Glomerular visceral epithelial cell (primary cell): ENCODE data around the gene IGFLR1.

Experiments
- DNase-seq: peaks from one replicate; pipeline ENCODE4 v3.0.0-alpha.2; 2016; ENCODE audit errors: extremely low spot score

IGFLR1 gene

GRCh38 chr19:35742121-35742724 is at the start of gene IGFLR1:
TSS of gene IGFLR1 (minus strand) at chr19:35742452. CDS start at chr19:35741180, 1,272 bp downstream.
- DNase-seq: no peak

DNA sequence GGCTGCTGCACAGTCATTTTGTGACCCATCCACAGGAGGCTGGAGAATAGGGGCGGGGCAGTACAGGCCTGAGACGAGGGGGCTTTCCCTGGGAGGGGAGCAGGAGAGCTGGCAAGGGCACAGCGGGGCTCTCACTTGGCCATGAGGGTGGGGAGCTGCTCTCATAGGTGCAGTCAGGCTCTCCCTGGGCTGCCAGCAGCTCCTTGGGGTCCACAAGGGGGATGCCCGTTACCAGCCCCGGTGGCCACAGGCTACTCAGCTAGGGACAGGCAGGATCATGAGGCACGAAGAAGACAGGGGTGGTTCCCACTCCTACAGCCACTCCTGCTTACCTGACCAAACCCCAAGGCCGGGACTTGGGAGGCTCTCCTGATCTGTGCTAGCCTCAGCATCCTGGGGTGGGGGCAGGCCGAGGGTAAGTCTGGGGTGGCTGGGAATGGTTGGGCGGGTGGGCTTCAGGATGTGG is 49.6 kb upstream of the IGFLR1 start:
- no peak for DNase-seq

DNA sequence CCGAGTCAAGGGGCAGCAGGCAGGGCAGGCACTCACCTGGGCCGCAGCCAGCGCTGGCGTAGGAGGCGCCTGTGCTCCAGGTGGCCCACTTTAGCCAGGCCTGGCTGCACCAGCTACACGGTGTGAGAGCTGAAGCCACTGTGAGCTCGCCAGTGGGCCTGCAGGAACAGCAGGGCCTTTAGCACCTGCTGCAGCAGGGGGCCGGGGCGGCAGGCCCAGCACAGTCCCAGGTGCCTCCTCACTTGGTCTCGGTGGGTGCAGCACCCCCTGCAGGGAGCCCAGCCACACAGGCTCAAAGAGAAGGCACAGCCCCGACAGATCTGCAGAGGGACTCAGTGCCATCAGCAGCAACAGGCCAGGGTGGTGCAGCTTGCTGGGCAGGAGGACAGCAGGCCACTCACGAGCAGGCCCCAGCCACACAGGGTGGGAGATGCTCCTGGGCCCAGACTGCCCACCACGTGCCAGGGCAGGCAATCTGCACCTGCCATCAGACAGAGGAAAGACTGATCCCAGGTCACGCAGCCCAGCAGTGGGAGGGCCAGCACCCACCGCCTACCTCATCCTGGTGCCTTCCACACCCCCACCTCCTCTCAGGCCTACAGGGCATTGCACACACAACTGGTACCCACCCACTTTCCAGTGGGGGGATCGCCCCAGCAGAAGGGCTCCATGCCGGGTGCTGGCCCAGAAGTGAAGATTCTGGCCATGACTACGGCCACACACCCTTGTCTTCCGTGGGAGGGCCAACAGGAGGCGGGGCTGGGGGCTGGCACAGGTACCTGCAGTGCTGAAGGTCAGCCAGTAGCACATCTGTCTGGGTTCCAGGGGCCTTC is 48.9 kb upstream of the IGFLR1 start:
- DNase-seq: no peak

- no peak for DNase-seq
These were observed 48.0 kb upstream of the IGFLR1 start for GRCh38 chr19:35789978-35790944.

DNA sequence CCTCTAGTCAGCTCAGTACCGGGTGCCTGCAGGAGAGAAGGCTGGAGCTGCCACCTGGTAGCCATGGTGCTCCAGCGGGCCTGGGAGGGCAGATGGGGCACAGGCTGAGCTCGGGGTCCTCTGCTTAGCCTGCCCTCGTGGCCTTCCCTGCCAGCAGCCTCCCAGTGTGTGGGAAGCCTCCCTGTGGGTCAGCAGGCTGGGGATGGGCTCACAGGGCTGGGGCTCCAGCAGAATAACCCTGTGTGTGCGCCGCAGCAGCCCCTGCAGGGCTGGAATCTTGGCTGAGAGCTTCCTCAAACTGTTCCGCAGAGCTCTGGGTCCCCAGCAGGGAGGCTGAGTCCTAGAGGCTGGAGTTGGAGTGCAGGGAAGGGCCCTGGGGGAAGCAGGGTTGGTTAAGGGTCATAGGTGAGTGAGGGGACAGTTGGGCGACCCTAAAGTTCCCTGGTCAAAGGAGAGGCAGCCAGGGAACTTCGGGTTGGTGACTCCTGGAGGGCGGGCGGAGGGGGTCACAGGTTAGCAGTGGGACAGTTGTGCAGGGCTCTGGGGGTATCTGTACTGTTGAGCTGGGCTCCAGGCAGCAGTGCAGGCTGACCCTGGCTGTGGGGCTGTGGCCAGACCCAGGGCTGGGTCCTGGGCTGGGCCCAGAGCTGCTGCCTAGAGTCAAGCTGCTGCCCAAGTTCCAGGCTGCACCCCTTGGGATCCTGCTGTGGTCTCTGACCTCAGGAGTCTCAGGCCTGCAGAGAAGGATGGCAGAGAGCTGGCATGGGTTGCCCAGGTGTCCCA is 47.1 kb upstream of the IGFLR1 start:
- DNase-seq: no peak

GRCh38 chr19:35788205-35788960 is 46.1 kb upstream of the IGFLR1 start:
- no peak for DNase-seq

- DNase-seq: no peak
These were observed 45.1 kb upstream of the IGFLR1 start for GRCh38 chr19:35787227-35787799.

DNA sequence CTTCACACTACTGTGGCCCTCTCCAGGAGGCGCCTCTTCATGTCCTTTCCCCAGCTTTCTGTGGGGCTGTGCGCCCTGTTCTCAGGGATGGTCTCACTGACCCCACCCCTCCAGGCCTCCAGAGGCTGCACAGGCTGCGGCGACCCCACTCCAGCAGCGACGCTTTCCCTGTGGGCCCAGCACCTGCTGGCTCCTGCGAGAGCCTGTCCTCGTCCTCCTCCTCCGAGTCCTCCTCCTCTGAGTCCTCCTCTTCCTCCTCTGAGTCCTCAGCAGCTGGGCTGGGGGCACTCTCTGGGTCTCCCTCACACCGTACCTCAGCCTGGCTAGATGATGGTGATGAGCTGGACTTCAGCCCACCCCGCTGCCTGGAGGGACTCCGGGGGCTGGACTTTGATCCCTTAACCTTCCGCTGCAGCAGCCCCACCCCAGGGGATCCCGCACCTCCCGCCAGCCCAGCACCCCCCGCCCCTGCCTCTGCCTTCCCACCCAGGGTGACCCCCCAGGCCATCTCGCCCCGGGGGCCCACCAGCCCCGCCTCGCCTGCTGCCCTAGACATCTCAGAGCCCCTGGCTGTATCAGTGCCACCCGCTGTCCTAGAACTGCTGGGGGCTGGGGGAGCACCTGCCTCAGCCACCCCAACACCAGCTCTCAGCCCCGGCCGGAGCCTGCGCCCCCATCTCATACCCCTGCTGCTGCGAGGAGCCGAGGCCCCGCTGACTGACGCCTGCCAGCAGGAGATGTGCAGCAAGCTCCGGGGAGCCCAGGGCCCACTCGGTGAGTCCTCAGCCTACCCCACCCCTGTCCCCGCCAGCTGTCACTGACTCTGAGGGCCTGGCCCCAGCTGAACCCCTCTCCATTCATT is 44.3 kb upstream of the IGFLR1 start:
- DNase-seq: no peak

- DNase-seq: no peak
These were observed 43.0 kb upstream of the IGFLR1 start for GRCh38 chr19:35785339-35785627.

- DNase-seq: no peak
These were observed 42.5 kb upstream of the IGFLR1 start for GRCh38 chr19:35784503-35785338.

DNA sequence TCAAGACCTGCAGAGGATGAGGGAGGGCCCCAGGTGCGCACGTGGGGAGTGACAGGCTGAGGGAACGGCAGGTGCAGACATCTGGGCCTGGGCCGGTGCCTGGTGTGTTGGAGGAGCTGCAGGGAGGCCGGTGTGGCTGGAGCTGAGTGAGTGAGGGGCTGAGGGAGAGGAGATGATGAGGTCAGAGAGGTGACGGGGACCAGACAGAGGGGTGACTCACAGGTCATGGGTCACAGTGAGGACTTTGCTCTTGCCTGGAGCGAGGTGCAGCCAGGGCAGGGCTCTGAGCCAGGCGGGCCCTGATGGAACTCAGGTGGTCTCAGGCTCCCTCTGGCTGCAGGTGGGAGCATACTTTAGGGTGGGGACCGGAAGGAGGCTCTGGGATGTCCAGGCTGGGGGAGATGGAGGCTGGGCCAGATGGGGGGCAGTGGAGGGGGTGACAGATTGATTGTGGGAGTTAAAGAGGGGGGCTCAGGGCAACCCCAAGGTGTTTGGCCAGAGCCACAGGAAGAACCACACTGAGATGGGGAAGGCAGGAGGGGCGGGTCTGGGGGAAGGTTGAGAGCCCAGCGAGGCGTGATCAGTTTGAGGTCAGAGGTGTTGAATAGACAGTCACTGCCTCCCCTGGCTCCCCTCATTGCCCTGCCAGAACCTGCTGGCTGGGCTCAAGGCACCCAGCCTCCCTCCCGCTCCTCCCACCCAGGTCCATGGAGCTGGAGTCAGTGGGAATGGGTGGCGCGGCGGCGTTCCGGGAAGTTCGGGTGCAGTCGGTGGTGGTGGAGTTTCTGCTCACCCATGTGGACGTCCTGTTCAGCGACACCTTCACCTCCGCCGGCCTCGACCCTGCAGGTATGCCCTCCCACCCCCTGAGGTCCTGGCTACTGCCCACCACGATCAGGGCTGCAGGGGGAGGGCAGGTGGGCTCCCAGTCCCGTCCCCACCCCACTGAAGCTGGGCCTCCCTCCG is 41.5 kb upstream of the IGFLR1 start:
- no peak for DNase-seq

DNA sequence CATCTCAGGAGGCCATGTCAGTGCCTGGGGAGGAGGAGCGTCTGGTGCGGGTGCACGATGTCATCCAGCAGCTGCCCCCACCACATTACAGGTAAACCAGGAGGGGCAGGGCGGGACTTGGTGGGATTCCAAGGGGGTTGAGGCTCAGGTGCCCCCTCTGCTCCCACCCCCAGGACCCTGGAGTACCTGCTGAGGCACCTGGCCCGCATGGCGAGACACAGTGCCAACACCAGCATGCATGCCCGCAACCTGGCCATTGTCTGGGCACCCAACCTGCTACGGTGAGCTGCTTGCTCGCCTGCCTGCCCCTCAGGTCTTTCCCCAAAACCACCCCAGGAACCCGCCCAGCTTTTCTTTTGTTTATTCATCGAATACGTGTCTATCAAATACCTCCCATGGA is 40.3 kb upstream of the IGFLR1 start:
- DNase-seq: no peak

DNA sequence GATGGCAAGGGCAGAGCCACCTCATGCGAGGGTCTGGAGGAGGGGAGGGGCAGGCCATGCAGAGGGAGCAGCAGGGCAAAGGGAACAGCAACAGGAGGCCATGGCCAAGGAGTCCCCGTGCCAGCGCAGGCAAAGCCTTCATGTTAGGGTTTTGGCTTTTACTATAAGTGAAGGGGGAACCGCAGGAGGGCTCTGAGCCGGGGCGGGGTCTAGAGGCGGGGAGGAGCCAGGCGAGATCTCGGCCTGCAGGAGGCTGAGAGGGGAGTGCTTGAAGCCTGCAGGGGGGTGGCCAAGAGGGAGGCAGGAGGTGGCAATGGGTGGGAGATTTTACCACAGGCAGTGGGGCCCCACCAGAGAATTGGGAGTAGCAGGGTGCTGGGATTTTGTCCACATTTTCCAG is 39.4 kb upstream of the IGFLR1 start:
- no peak for DNase-seq

GRCh38 chr19:35780717-35781116 is 38.5 kb upstream of the IGFLR1 start:
- no peak for DNase-seq

DNA sequence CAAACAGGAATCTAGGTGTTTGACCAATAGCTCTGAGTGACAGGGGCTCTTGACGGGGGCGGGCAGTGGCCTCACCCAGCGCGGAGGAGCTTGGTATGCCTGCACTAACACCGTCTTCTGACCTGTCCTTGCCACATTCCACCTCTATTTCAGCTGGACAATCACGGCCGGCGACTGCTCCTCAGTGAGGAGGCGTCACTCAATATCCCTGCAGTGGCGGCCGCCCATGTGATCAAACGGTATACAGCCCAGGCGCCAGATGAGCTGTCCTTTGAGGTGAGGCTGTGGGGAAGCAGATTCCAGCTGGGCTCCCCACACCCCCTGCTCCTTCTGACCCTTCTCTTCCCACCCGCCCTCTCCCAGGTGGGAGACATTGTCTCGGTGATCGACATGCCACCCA is 37.8 kb upstream of the IGFLR1 start:
- DNase-seq: no peak

GRCh38 chr19:35779033-35779432 is 36.8 kb upstream of the IGFLR1 start:
- DNase-seq: no peak

DNA sequence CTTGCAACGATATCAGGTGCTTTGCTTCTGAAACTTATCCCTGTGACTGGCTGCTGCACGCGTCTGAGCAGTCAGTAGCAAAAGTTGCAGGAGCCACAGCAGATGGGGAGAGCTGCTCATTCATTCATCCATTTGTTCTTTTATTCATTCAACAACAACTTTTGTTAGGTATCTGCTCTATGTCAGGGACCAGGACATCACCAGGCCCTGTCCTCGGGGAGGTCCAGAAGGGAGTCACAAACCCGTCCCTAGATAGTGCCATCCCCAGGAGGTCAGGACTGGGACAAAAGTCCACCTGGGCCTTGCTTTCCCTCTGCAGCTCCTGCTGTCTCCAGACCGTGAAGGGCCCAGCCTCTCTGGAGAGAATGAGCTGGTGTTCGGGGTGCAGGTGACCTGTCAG is 35.7 kb upstream of the IGFLR1 start:
- no peak for DNase-seq
